ENCODE data around the gene EXOC3.

Gene EXOC3

DNA sequence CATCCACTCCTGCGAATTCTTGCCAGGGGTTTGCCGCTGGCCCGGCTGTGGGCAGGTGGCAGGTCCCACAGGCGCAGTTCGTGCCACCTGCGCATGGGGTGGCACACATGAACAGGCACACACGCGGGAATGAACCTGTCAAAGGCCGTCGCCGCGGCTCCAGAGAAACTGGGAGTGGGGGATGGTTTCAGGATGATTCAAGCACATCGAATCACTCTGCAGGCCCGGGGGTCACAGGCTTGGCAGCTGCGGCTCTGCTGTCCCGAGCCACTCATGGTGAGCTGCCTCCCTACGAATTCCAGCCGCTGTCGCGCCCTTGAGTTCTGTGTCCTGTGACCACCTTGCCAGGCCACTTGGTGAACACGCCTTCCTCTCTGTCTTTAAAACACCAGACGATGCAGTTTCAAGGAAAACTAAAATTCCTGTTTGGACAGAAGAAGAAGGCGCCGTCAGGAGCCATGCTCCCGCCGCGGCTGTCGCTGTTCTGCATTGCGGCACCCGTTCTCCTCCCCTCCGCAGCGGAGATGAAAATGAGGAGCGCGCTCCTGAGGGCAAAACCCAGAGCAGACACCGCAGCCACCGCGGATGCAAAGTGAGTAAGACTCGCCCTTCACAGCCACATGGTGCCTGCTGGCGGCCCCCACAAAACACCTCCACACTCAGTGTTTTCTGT, 15.4 kb upstream of the EXOC3 start:
- no peak for DNase-seq

- DNase-seq = no peak
These were observed 14.8 kb upstream of the EXOC3 start for GRCh38 chr5:428219-428618.

DNA sequence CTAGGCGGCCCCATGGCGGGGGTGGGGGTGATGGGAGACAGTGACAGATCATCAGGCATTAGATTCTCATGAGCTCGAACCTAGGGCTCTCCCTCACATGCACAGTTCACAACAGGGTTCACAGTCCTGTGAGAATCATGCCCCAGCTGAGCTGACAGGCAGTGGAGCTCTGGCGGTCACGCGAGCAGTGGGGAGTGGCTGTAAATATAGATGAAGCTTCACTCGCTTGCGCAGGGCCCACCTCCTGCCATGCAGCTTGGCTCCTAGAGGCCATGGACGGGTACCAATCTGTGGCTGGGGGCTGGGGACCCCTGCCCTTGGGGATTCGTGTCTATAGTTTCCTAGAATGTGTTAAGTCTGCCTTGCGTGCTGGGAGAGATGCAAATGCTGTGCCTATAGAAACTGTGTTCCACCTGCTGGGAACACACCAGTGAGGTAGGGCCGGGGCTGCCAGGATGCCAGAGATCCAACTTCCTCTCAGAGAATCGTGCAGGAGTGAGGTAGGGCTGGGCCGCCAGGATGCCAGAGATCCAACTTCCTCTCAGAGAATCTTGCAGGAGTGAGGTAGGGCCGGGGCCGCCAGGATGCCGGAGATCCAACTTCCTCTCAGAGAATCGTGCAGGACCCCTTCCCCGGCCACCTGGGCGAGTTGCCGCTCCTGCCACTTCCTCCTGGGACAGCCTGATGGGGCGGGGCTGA, 14.1 kb upstream of the EXOC3 start:
- DNase-seq = no peak

DNA sequence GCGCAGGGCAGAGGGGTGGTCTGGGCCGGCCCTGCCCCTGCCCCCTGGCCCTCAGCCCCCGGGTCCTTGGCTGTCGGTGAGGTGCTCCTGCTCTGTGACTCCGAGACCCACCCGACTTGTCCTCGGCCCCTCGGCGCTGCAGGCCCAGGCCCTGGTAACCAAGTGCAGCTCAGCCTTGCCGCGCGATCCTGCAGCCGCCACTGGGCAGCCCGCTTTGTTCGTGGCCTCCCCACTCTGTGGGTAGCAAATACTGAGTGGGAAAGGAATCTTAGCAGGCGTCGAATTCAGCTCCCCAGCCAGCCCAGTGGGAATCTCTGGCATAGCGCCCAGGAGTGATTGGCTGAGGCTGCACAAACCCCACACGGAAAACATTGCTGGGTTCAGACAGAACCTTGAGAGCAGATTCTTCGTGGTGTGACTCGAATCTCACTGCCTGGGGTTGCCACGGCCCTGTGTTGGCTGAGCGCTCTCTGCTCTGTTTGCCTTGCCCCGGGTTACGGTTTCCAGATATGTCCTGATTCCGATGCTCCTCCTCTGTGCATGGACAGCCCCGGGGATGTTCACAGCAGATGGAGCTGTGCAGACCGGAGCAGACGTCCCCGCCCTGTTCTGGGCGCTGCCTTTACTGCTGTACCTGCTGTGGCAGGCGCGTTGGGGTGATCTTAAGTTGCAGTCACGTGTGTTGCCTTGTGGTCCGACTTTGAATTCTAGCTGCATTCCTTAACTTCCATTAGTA, 13.4 kb upstream of the EXOC3 start:
- no peak for DNase-seq

GRCh38 chr5:430214-430925, 12.6 kb upstream of the EXOC3 start:
- no peak for DNase-seq

- DNase-seq = peak; percentile 33 to 34
These were observed 11.8 kb upstream of the EXOC3 start for GRCh38 chr5:431001-431710.

DNA sequence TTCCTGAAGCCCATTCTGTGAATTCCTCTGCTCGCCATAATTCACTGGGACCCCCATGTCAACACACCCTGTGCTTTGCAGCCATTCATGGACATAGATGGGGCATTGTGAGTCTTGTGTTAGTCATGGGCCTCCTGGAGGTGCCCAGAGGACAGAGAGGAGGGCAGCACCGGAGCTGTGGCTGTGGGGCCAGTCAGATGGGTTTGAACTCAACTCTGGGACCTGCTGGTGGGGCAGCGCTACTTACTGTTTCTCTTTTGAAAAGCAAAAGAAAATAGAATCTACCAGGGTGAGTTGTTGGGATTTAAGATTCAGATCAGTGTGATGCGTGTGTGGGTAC, 11.3 kb upstream of the EXOC3 start:
- no peak for DNase-seq

- DNase-seq = no peak
These were observed 10.6 kb upstream of the EXOC3 start for GRCh38 chr5:432201-432927.

DNA sequence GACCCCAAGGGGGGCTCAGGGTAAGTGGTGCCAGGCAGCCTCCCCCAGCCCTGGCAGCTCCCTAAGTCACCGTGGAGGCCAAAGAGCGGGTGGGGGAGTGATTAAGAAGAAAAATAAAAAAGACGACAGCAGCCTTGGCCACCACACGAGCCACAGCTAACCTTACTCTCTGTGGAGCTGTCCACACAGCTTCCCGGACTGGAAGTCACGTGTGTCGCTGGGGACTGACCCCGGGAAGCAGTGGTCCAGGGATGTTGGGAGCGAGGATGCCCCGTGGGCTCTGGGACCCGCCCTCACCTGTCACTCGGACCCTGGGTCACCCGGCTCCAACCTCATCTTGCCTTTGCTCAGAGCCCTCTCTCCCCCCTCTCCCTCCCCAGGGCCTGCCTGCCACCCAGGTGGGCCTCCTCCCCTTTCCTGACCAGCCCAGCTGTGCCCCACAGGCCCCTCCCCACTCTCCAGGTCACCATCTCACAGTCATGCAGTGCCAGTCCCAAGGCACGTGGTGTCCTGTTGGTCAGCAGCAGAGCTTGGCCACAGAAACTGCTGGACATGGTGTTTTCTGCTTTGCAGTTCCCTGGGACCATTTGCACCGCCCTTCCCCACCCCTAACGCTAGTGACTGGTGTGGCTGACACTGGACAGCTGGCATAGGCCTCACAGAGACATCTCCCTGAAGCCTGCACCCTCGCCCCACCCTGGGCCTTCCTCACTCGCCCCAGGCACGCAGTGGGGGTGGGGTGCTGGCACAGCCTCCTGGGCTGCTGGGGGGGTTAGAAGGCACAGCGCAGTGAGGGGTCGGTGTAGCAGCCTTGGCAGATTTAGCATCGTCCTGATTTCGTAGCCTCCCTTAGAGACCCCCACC, 9.8 kb upstream of the EXOC3 start:
- DNase-seq = no peak

- DNase-seq = no peak
These were observed 9.1 kb upstream of the EXOC3 start for GRCh38 chr5:433836-434235.

DNA sequence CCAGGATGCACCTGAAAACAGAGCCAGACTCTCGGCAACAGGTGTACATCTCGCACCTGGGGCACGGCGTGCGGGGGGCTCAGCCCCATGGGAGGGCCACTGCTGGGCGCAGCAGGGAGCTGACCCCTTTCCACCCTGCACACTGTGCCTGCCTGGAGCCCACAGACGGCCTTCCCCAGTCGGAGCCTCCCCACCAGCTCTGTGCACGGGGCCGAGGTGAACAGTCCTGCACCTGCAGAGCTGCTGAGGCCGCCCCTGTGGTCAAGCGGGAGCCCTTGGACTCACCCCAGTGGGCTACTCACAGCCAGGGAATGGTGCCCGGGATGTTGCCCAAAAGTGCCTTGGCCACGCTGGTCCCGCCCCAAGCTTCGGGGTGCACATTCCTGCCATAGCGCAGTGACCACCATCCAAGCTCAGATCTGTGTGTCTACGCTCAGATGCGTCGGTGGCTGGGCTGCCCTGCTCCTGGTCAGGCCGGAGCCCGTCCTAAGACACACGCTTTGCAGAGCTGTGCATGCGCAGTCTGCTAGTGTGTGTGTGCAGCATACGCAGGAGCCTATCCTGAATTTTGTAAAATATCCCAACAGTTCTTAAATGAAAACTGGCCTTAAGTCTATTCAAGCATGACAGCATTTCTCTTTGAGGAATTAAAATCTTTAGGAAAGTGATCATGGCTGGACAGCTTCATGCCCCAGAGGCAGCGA, 8.4 kb upstream of the EXOC3 start:
- DNase-seq = no peak

DNA sequence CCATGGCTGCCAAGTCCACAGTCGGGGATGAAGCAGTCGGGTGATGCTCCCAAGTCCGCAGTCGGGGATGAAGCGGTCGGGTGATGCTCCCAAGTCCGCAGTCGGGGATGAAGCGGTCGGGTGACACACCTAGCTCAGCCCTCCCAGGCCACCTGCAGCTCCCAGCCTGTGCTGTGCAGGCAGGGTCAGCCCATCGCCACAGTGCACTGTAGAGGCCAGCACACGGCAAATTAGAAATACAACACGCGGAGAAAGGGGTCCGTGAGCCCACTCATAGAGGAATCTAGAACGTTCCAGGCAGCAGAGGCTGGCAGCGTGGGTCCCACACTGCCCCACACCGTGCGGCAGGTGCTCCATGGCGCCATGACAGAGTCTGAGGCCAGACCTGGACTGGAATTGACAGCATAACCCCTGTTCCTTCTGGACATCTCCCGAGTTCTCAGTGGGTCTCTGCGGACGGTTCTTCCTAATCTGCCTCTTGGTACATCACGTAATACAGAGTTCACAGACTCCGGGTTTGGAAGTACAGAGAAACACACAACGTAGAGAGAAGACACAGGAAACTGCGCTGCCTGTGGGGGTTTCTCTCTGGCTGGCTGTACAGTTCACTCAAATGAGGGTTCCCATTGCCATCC, 7.7 kb upstream of the EXOC3 start:
- DNase-seq = no peak

DNA sequence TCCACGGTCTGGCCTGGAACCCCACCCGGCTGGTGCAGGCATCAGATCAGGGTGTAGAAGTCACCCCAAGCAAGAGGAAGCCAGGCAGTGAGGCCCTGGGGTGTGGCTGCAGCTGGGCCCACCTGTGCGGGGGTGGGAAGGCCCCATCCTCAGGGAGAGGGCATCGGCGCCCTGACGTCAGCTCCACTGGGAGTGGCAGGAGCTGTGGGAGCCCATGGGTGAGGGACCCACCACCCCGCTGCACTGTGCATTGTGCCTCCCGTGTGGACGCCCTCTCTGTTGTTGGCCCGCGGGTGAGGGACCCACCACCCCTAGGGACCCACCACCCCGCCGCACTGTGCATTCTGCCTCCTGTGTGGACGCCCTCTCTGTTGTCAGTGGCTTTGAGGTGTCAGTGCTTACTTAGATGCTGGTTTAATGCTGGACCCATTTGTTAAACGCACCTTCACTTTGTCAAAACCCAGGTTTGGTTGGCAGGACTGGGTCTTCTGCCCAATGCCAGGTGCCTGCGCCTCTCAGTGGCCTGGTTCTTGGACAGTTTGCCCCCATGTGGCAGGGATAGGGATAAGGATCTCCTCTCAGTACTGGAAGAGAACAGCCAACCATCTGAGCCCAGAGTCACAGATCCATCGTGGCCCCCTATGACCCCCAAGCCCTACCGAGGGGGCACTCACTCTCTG, 6.9 kb upstream of the EXOC3 start:
- no peak for DNase-seq

- DNase-seq = no peak
These were observed 6.4 kb upstream of the EXOC3 start for GRCh38 chr5:436641-436975.

- DNase-seq = no peak
These were observed 5.7 kb upstream of the EXOC3 start for GRCh38 chr5:437281-437771.

DNA sequence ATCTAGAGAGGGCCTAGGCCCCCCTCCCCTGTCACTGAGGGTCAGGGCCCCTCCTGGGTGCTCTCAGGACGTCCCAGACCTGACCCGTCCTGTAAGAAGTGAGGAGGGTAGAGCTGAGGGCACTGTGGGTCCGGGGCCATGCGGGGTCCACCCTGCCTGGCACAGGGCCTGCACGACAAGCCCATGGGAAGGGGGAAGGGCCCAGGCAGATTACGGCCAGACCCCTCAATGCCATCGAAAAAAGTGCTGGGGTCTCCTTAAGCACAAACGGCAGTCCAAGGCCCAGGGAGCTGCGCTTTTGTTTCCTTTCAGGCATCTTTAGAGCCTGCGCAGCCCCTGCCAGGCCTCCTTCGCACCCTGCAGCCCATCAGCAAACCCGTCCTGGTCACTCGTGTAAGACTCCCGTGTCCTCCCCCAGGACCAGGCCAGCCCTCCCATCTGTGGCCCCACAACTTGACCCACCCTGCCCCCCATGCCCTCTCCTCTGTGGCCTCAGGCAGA, 4.4 kb upstream of the EXOC3 start:
- no peak for DNase-seq

DNA sequence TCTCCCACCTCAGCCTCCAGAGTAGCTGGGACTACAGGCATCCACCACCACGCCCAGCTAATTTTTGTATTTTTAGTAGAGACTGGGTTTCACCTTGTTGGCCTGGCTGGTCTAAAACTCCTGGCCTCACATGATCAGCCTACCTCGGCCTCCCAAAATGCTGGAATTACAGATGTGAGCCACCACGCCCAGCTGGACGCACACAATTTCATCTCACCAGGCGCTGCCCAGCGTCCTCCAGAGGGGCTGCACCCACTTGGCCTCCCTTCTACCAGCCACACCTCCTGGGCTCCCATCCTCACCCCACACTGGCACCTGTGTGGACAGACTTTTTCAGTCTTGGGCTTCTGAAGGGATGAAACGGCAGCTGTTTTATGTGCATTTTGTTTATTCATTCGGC, 3.8 kb upstream of the EXOC3 start:
- no peak for DNase-seq

DNA sequence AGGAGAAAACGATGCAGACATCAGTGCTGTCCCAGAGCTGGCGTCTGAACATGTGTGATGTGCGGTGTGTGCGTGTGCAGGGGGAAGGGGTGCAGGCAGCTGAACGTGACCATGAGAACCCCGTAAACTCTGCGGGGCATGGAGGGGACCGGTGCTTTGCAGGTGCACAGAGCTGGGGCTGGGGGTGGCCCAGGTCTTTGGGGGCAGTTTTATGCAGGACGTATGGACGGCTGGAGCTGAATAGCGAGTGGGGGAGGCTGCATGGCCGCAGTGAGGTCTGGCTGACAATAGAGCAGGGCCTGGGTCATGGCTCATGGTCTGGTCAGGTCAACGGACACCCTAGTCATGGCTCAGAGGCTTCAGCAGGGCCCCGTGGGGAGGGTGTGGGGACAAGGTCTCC, 3.3 kb upstream of the EXOC3 start:
- no peak for DNase-seq
